GM23248 (cell line): ENCODE measurements around the gene FAM168A. TPM values are rescaled to one million over a fixed set of nuclear protein-coding genes. Genes with fewer than 3 reads are reported as not detected.

ENCODE experiments used
- DNase-seq: peaks from one replicate; pipeline ENCODE4 v3.0.0-alpha.2; 2015
- H2AFZ ChIP-seq: fragments of 200-600 bp; sonication (generic); 2 replicates; pipeline ENCODE4 v1.6.1; 2016; ENCODE audit warnings: antibody characterized with exemption
- H3F3A ChIP-seq: fragments of 200-600 bp; sonication (generic); 2 replicates; pipeline ENCODE4 v1.6.1; 2016; ENCODE audit warnings: mild to moderate bottlenecking, antibody characterized with exemption, mixed run types; ENCODE audit not compliant: insufficient read depth
- H3K27ac ChIP-seq: fragments of 200-600 bp; sonication (generic); 2 replicates; pipeline ENCODE4 v1.5.1; 2016; ENCODE audit warnings: mild to moderate bottlenecking
- H3K27me3 ChIP-seq: fragments of 200-600 bp; sonication (generic); replicated peaks from 2 replicates; pipeline ENCODE4 v1.6.1; 2016; ENCODE audit warnings: mild to moderate bottlenecking; ENCODE audit not compliant: insufficient read depth
- H3K36me3 ChIP-seq: fragments of 200-600 bp; sonication (generic); 2 replicates; pipeline ENCODE4 v1.6.1; 2016; ENCODE audit warnings: low read depth, mild to moderate bottlenecking
- H3K4me1 ChIP-seq: fragments of 200-600 bp; sonication (generic); 2 replicates; pipeline ENCODE4 v1.6.1; 2016; ENCODE audit warnings: mild to moderate bottlenecking; ENCODE audit not compliant: insufficient read depth
- H3K4me2 ChIP-seq: fragments of 200-600 bp; sonication (generic); one replicate; pipeline ENCODE4 v1.6.1; 2016; ENCODE audit warnings: mild to moderate bottlenecking; ENCODE audit not compliant: unreplicated experiment
- H3K4me3 ChIP-seq: fragments of 200-600 bp; sonication (generic); 2 replicates; pipeline ENCODE4 v1.5.1; 2016; ENCODE audit warnings: mild to moderate bottlenecking
- H3K79me2 ChIP-seq: fragments of 200-600 bp; sonication (generic); 2 replicates; pipeline ENCODE4 v1.6.1; 2016; ENCODE audit warnings: mild to moderate bottlenecking; ENCODE audit not compliant: insufficient read depth
- H3K9ac ChIP-seq: fragments of 200-600 bp; sonication (generic); 2 replicates; pipeline ENCODE4 v1.6.1; 2016; ENCODE audit warnings: mild to moderate bottlenecking
- H3K9me2 ChIP-seq: fragments of 200-600 bp; sonication (generic); 2 replicates; pipeline ENCODE4 v1.6.1; 2016; ENCODE audit warnings: mixed run types, mild to moderate bottlenecking, moderate library complexity; ENCODE audit not compliant: insufficient read depth
- H3K9me3 ChIP-seq: fragments of 200-600 bp; sonication (generic); one replicate; pipeline ENCODE4 v1.6.1; 2017; ENCODE audit warnings: low read depth
- H4K20me1 ChIP-seq: fragments of 200-600 bp; sonication (generic); 2 replicates; pipeline ENCODE4 v1.6.0; 2016; ENCODE audit not compliant: insufficient read depth
- EZH2 ChIP-seq: fragments of 200-600 bp; sonication (generic); IDR thresholded peaks from 2 replicates; pipeline ENCODE4 v1.6.1; 2018; ENCODE audit warnings: antibody characterized with exemption, mild to moderate bottlenecking; ENCODE audit not compliant: insufficient read depth, poor library complexity, severe bottlenecking
- EZH2phosphoT487 ChIP-seq: fragments of 200-600 bp; sonication (generic); IDR thresholded peaks from 2 replicates; pipeline ENCODE4 v1.6.1; 2018; ENCODE audit warnings: antibody characterized with exemption, moderate library complexity, mild to moderate bottlenecking, low read depth; ENCODE audit not compliant: insufficient read depth
- whole genome bisulfite sequencing, 2 experiments: methylation state at CpG; one replicate each; pipeline ENCODE4 v1.1.6; 2015 to 2017; ENCODE audit warnings: low lambda C conversion rate in 2 of 2, low coverage in 1 of 2; ENCODE audit errors: missing lambda C conversion rate in 2 of 2; 5-methylcytosine and 5-hydroxymethylcytosine counted together
- in situ Hi-C: fragments of 300-500 bp; cut with MboI; formaldehyde crosslinking; loops from 2 replicates; pipeline ENCODE4 v1.15.0; 2020
- polyA plus RNA-seq: library from polyadenylated mRNA; unstranded; fragments of >200 nt; fragmentation: Nextera tagmentation; extraction: Ambion mirVana; gene quantifications from 2 replicates; pipeline ENCODE4 v1.2.1, GENCODE V29; 2016
- total RNA-seq: library from RNA; depleted of rRNA; stranded (reverse); fragments of >200 nt; shearing (Covaris generic); gene quantifications from 2 replicates; pipeline ENCODE4 v1.2.3, GENCODE V29; 2014

The FAM168A gene
- total and polyA plus RNA-seq, 2 experiments from 2014 or later, result 9.1 to 26.4 TPM

- Histone ChIP-seq H3K9me2 (no peaks in the 10 kb centered on the region), H3K4me1 (no peaks in the 10 kb centered on the region; the same call in 1 of the 2 replicates), H3K4me2 (no peak overlapping the region), H3K36me3 (no peaks in the 10 kb centered on the region), H3K9me3 (no peaks in the 10 kb centered on the region), H3K27ac (no peak overlapping the region), H3K27me3 (no peaks in the 10 kb centered on the region), H3K79me2 (peaks cover 94% of the 10 kb centered on the region), H3F3A (no peaks in the 10 kb centered on the region), H3K9ac (no peak overlapping the region), H2AFZ (no peak overlapping the region), H3K4me3 (no peak overlapping the region), H4K20me1 (no peaks in the 10 kb centered on the region)
- TF ChIP-seq EZH2 (no peak), EZH2phosphoT487 (no peak)
- 64 to 78% methylated on average over 4 of the region's 4 CpGs for WGBS, 2 experiments
- in situ Hi-C loops, result no loop called here
- no peak for DNase-seq
Observed at GRCh38 chr11:73384531-73384871, 213.4 kb downstream of the FAM168A start.

- Histone ChIP-seq H3K4me2 (no peak overlapping the region), H3K4me1 (no peaks in the 10 kb centered on the region; the same call in 1 of the 2 replicates), H2AFZ (no peak overlapping the region), H3K9ac (no peak overlapping the region), H3K36me3 (no peaks in the 10 kb centered on the region), H3F3A (no peaks in the 10 kb centered on the region), H3K79me2 (peaks cover 94% of the 10 kb centered on the region), H4K20me1 (no peaks in the 10 kb centered on the region), H3K27ac (no peak overlapping the region), H3K4me3 (no peak overlapping the region), H3K9me3 (no peaks in the 10 kb centered on the region), H3K9me2 (no peaks in the 10 kb centered on the region), H3K27me3 (no peaks in the 10 kb centered on the region)
- WGBS, 2 experiments, result 88 to 93% methylated on average over 7 of the region's 7 CpGs
- TF ChIP-seq EZH2phosphoT487 (no peak), EZH2 (no peak)
- DNase-seq, result no peak
- in situ Hi-C loops, result no loop called here
Observed at GRCh38 chr11:73384125-73384441, 213.8 kb downstream of the FAM168A start.

- Histone ChIP-seq H3K9me3 (no peaks in the 10 kb centered on the region), H3K4me2 (no peak overlapping the region), H3K4me3 (no peak overlapping the region), H3K36me3 (no peaks in the 10 kb centered on the region), H3F3A (no peaks in the 10 kb centered on the region), H2AFZ (no peak overlapping the region), H4K20me1 (no peaks in the 10 kb centered on the region), H3K27me3 (no peaks in the 10 kb centered on the region), H3K79me2 (peaks cover 99% of the 10 kb centered on the region), H3K9me2 (no peaks in the 10 kb centered on the region), H3K9ac (no peak overlapping the region), H3K27ac (no peak overlapping the region), H3K4me1 (no peaks in the 10 kb centered on the region; the same call in 1 of the 2 replicates)
- in situ Hi-C loops, result no loop called here
- 69 to 77% methylated on average over 9 of the region's 9 CpGs for WGBS, 2 experiments
- peak; percentile 30 for DNase-seq
- TF ChIP-seq EZH2phosphoT487, result no peak
- TF ChIP-seq EZH2, result no peak
Observed at GRCh38 chr11:73383249-73384124, 214.4 kb downstream of the FAM168A start.

- no peak for TF ChIP-seq EZH2phosphoT487
- no peak for TF ChIP-seq EZH2
- Histone ChIP-seq H2AFZ (no peak overlapping the region), H3F3A (no peaks in the 10 kb centered on the region), H3K79me2 (peaks cover 100% of the 10 kb centered on the region), H4K20me1 (no peaks in the 10 kb centered on the region), H3K27me3 (no peaks in the 10 kb centered on the region), H3K9me2 (no peaks in the 10 kb centered on the region), H3K36me3 (no peaks in the 10 kb centered on the region), H3K9me3 (no peaks in the 10 kb centered on the region), H3K27ac (no peak overlapping the region), H3K9ac (no peak overlapping the region), H3K4me1 (peaks cover 2% of the 10 kb centered on the region; the same call in 1 of the 2 replicates), H3K4me3 (no peak overlapping the region), H3K4me2 (no peak overlapping the region)
- DNase-seq, result no peak
- WGBS, 2 experiments, result 55 to 70% methylated on average over 3 of the region's 3 CpGs
- in situ Hi-C loops, result no loop called here
Observed at GRCh38 chr11:73382747-73383146, 215.2 kb downstream of the FAM168A start.
